Astrocyte (in vitro differentiated cells and primary cell): ENCODE results near the gene NCBP1.
"Not testable (repeated sequence)": the region's sequence is repeated elsewhere in the genome, so short reads cannot be mapped to it uniquely, and the experiment has no call there.

Source experiments
- CTCF ChIP-seq: IDR thresholded peaks from 2 replicates; pipeline ENCODE4 v1.5.1; 2011; ENCODE audit warnings: low read depth, mild to moderate bottlenecking, inconsistent platforms, low read length, moderate library complexity; ENCODE audit not compliant: insufficient read depth
- EZH2 ChIP-seq: IDR thresholded peaks from 2 replicates; pipeline ENCODE4 v1.6.1; 2012; ENCODE audit warnings: mild to moderate bottlenecking, low read length, inconsistent platforms; ENCODE audit not compliant: insufficient read depth

- not testable (repeated sequence) for TF ChIP-seq CTCF, EZH2
These were observed 46.7 kb upstream of the NCBP1 start for GRCh38 chr9:97586909-97587308.
